Calu3 (cell line): ENCODE data around the gene CFAP107. TPM values are rescaled to one million over a fixed set of nuclear protein-coding genes. Genes with fewer than 3 reads are reported as not detected.
"Not testable (repeated sequence)": the region's sequence is repeated elsewhere in the genome, so short reads cannot be mapped to it uniquely, and the experiment has no call there.

Experiments used
- BruUV-seq: library from RNA; stranded (reverse); fragments of 400-500 nt; replicated peaks from 2 replicates; lab custom pipeline; 2021; lab: Mats Ljungman, UMichigan
- CTCF ChIA-PET: fragments of 300-600 bp; sonication (Branson Sonifier 250); formaldehyde crosslinking; loops from one replicate; lab custom pipeline; 2022; ENCODE audit warnings: antibody characterized with exemption; lab: Charles Lee
- DNase-seq: peaks from one replicate; pipeline ENCODE4 v3.0.0; 2022
- H3K27ac Mint-ChIP-seq: one replicate; pipeline ENCODE4 v1.8.0; 2022; ENCODE audit warnings: mixed read lengths; ENCODE audit not compliant: unreplicated experiment
- H3K27me3 Mint-ChIP-seq: one replicate; pipeline ENCODE4 v1.8.0; 2022; ENCODE audit warnings: mixed read lengths; ENCODE audit not compliant: unreplicated experiment
- H3K36me3 Mint-ChIP-seq: one replicate; pipeline ENCODE4 v1.8.0; 2022; ENCODE audit warnings: mild to moderate bottlenecking, moderate library complexity, mixed read lengths; ENCODE audit not compliant: insufficient read depth, unreplicated experiment
- H3K4me1 Mint-ChIP-seq: one replicate; pipeline ENCODE4 v1.8.0; 2022; ENCODE audit warnings: mild to moderate bottlenecking, low read depth, mixed read lengths; ENCODE audit not compliant: unreplicated experiment
- H3K4me3 Mint-ChIP-seq: one replicate; pipeline ENCODE4 v1.8.0; 2022; ENCODE audit warnings: mild to moderate bottlenecking, low read depth, moderate library complexity, mixed read lengths; ENCODE audit not compliant: unreplicated experiment
- H3K9me3 Mint-ChIP-seq: one replicate; pipeline ENCODE4 v1.8.0; 2022; ENCODE audit warnings: low read depth, mixed read lengths; ENCODE audit not compliant: unreplicated experiment
- intact Hi-C: fragments of 100-400 bp; cut with micrococcal nuclease; formaldehyde crosslinking; loops from one replicate; pipeline ENCODE4 v1.10.0; 2022; ENCODE audit not compliant: unreplicated experiment
- total RNA-seq: library from RNA; stranded (reverse); gene quantifications from 2 replicates; pipeline ENCODE4 v1.2.3, GENCODE V29; 2022
- TF ChIP-seq, protein P1 (sequence below): fragments of 200-600 bp; IDR thresholded peaks from one replicate; pipeline ENCODE4 v1.8.0; 2022; ENCODE audit warnings: antibody characterized with exemption; ENCODE audit not compliant: unreplicated experiment

The CFAP107 gene
- total RNA-seq, 1 experiment from 2014 or later: not detected

DNA sequence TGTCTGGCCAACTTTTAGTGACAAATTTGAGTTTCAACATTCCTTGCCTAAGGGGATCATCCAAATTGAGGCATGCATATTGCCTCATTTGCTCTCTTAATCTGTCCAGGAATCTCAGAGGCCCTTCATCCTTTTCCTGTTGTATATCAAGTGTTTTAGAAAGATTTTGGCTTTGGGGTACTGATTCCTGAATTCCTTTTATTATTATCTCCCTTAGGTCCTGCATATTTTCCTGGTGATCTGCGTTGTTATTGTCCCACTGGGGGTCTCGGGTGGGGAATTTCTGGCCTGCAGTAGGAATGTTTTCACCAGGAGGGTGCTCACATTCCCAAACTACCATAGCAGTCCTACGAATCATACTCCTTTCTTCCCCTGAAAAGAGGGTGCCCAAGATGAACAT, 34.5 kb upstream of the CFAP107 start:
- intact Hi-C loops: no loop called here
- TF ChIP-seq, protein P1, sequence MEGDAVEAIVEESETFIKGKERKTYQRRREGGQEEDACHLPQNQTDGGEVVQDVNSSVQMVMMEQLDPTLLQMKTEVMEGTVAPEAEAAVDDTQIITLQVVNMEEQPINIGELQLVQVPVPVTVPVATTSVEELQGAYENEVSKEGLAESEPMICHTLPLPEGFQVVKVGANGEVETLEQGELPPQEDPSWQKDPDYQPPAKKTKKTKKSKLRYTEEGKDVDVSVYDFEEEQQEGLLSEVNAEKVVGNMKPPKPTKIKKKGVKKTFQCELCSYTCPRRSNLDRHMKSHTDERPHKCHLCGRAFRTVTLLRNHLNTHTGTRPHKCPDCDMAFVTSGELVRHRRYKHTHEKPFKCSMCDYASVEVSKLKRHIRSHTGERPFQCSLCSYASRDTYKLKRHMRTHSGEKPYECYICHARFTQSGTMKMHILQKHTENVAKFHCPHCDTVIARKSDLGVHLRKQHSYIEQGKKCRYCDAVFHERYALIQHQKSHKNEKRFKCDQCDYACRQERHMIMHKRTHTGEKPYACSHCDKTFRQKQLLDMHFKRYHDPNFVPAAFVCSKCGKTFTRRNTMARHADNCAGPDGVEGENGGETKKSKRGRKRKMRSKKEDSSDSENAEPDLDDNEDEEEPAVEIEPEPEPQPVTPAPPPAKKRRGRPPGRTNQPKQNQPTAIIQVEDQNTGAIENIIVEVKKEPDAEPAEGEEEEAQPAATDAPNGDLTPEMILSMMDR: no peak
- Mint-ChIP-seq H3K9me3 (no peaks in the 10 kb centered on the region), H3K27ac (no peak overlapping the region), H3K36me3 (no peaks in the 10 kb centered on the region), H3K27me3 (peaks cover 58% of the 10 kb centered on the region), H3K4me1 (no peaks in the 10 kb centered on the region), H3K4me3 (no peak overlapping the region)
- no TSS peak for BruUV-seq
- DNase-seq: no peak
- CTCF ChIA-PET: no interaction called here

DNA sequence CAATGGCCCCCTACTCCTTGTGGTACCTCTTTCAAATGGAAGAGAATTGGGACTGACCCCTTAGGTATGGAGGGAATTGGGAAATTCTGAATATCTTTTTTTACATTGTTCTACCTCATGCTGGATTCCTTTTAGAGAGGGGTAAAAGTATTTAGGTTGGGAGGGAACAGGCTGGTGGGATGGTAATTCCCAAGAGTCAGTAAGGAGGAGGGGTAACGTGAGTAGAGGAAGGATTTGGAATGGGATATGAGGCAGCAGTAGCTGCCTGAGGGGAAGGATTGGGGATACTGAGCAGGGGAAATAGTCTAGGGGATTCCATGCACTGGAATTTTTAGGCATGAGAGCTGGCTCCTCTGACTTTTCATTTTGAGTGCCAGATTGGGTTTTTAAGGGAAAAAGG, 33.9 kb upstream of the CFAP107 start:
- no peak overlapping the region for H3K27ac Mint-ChIP-seq
- no TSS peak for BruUV-seq
- TF ChIP-seq, protein P1: no peak
- H3K4me1 Mint-ChIP-seq: no peaks in the 10 kb centered on the region
- intact Hi-C loops: no loop called here
- no peak overlapping the region for H3K4me3 Mint-ChIP-seq
- no peaks in the 10 kb centered on the region for H3K36me3 Mint-ChIP-seq
- CTCF ChIA-PET: no interaction called here
- H3K9me3 Mint-ChIP-seq: no peaks in the 10 kb centered on the region
- H3K27me3 Mint-ChIP-seq: peaks cover 52% of the 10 kb centered on the region
- no peak for DNase-seq

DNA sequence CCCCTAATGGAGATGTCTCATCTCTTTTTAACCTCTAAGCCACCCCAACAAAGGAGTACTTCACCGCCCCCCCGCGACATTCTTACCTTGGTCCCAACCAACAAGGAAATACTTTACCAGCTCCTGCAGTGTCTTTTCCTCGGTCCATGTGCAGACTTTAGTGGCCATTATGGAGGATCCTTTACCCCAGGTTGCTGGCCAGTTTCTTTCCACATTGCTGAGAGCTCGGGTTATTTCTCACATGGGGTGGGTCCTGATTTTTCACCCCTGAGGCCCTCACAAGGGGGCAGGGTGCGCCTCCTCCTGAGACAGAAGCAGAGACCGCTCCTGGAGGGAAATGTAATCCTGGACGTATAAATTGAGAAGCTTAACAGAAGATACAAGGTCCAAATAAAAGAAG, 33.1 kb upstream of the CFAP107 start:
- Mint-ChIP-seq H3K9me3 (no peaks in the 10 kb centered on the region), H3K36me3 (no peaks in the 10 kb centered on the region), H3K27ac (no peak overlapping the region), H3K4me1 (no peaks in the 10 kb centered on the region), H3K27me3 (peaks cover 45% of the 10 kb centered on the region), H3K4me3 (no peak overlapping the region)
- DNase-seq: no peak
- TF ChIP-seq, protein P1: no peak
- intact Hi-C loops: no loop called here
- CTCF ChIA-PET: no interaction called here
- BruUV-seq: no TSS peak

DNA sequence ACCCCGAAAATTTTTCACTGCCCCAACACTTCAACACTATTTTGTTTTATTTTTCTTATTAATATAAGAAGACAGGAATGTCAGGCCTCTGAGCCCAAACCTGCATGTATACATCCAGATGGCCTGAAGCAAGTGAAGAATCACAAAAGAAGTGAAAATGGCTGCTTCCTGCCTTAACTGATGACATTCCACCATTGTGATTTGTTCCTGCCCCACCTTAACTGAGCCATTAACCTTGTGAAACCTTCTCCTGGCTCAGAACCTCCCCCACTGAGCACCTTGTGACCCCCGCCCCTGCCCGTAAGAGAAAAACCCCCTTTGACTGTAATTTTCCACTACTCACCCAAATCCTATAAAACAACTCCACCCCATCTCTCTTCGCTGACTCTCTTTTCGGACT, 32.3 kb upstream of the CFAP107 start:
- H3K27ac Mint-ChIP-seq, DNase-seq, H3K36me3 Mint-ChIP-seq, BruUV-seq, H3K4me1 Mint-ChIP-seq, H3K4me3 Mint-ChIP-seq, CTCF ChIA-PET, intact Hi-C loops, H3K9me3 Mint-ChIP-seq: not testable (repeated sequence)
- peaks cover 45% of the 10 kb centered on the region for H3K27me3 Mint-ChIP-seq

DNA sequence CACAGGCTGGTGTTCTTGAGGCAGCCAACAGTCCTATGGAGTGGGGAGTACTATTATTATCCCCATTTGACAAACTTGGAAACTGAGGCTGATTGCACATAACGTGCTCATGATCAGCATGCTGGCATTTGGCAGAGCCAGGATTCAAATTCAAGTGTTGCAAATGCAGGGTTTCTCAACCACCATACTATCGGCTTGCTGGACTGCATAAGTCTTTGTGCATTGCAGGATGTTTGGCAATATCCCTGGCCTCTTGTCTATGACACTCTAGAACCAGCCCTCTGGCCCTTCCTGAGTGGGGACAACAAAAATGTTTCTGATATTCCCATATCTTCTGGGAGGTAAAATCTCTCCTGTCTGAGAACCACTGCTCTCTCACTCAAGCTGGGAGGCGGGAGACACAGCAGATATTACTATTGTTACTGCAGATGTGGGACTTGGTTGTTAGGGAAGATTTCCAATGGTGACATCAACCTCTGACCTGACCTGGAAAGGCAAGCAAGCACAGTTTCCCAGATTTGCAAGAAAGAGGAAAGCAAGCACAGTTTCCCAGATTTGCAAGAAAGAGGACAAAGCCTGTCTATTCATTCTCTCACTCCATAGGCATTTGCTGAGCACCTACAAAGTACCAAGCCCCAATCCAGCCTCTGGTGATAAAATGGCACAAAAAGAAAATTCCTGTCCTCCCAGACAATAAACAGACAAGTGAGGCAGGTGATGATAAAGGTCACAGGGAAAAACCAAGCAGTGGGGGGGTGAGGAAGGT, 31.1 kb upstream of the CFAP107 start:
- no peak overlapping the region for H3K4me3 Mint-ChIP-seq
- no peak overlapping the region for H3K27ac Mint-ChIP-seq
- no peaks in the 10 kb centered on the region for H3K36me3 Mint-ChIP-seq
- TF ChIP-seq, protein P1: no peak
- no peak for DNase-seq
- H3K27me3 Mint-ChIP-seq: peaks cover 44% of the 10 kb centered on the region
- intact Hi-C loops: no loop called here
- BruUV-seq: no TSS peak
- H3K4me1 Mint-ChIP-seq: no peaks in the 10 kb centered on the region
- no peaks in the 10 kb centered on the region for H3K9me3 Mint-ChIP-seq
- CTCF ChIA-PET: interaction anchor here (0.6 kb wide), 1 partner anchor 38 kb away, joined by 9 read pairs; no protein-coding TSS in a partner anchor
